IMR-90 (cell line): ENCODE data around the gene PDK4. TPM values are rescaled to one million over a fixed set of nuclear protein-coding genes. Genes with fewer than 3 reads are reported as not detected.

ENCODE experiments used
- ATAC-seq: fragments of 200-7000 bp; cut with Tn5 transposase; 2 replicates; pipeline ENCODE4 v1.9.1; 2020; ENCODE audit warnings: low read depth, mild to moderate bottlenecking, moderate library complexity
- BruUV-seq: library from RNA; stranded (reverse); fragments of 400-500 nt; replicated peaks from 2 replicates; lab custom pipeline; 2021; lab: Mats Ljungman, UMichigan
- CTCF ChIA-PET: fragments of 300-600 bp; formaldehyde crosslinking; extraction: SDS; loops from one replicate; lab custom pipeline; 2021; ENCODE audit warnings: antibody characterized with exemption; lab: Yijun Ruan, JAX
- POLR2A ChIA-PET: fragments of 300-600 bp; sonication (Branson Sonifier 250); formaldehyde crosslinking; loops from one replicate; lab custom pipeline; 2022; ENCODE audit warnings: antibody characterized with exemption; ENCODE audit not compliant: unreplicated experiment; lab: Charles Lee
- DNase-seq: peaks from one replicate; pipeline ENCODE4 v3.0.0; 2013
- H2AFZ ChIP-seq: replicated peaks from 2 replicates; pipeline ENCODE3; 2013; ENCODE audit warnings: low read length, mild to moderate bottlenecking; ENCODE audit not compliant: poor library complexity
- H2AK5ac ChIP-seq: 2 replicates; pipeline ENCODE4 v1.6.1; 2013; ENCODE audit warnings: low read depth, low read length, inconsistent platforms
- H2AK9ac ChIP-seq: replicated peaks from 2 replicates; pipeline ENCODE3; 2013; ENCODE audit warnings: mild to moderate bottlenecking, low read depth, low read length, moderate library complexity; ENCODE audit not compliant: poor library complexity
- H2BK120ac ChIP-seq: 2 replicates; pipeline ENCODE4 v1.6.1; 2013; ENCODE audit warnings: low read depth, low read length, inconsistent platforms
- H2BK15ac ChIP-seq: 3 replicates; pipeline ENCODE4 v1.6.1; 2013; ENCODE audit warnings: low read depth, low read length, inconsistent platforms
- H2BK20ac ChIP-seq: 2 replicates; pipeline ENCODE4 v1.6.1; 2013; ENCODE audit warnings: low read depth, mild to moderate bottlenecking, inconsistent platforms, low read length, moderate library complexity
- H2BK5ac ChIP-seq: 2 replicates; pipeline ENCODE4 v1.6.1; 2013; ENCODE audit warnings: mild to moderate bottlenecking, low read depth, low read length, inconsistent platforms; ENCODE audit not compliant: poor library complexity, severe bottlenecking
- H3K14ac ChIP-seq: replicated peaks from 2 replicates; pipeline ENCODE4 v1.6.1; 2013; ENCODE audit warnings: low read depth, low read length, inconsistent platforms
- H3K18ac ChIP-seq: 2 replicates; pipeline ENCODE4 v1.6.1; 2013; ENCODE audit warnings: low read depth, low read length, control low read depth
- H3K23ac ChIP-seq: 2 replicates; pipeline ENCODE4 v1.6.1; 2013; ENCODE audit warnings: low read depth, low read length, inconsistent platforms
- H3K27ac ChIP-seq: 2 replicates; pipeline ENCODE4 v1.5.1; 2013; ENCODE audit warnings: mild to moderate bottlenecking, control low read depth, low read length; ENCODE audit not compliant: insufficient read depth
- H3K27me3 ChIP-seq: 2 replicates; pipeline ENCODE4 v1.6.1; 2013; ENCODE audit warnings: low read length; ENCODE audit not compliant: control insufficient read depth, insufficient read depth
- H3K36me3 ChIP-seq: 2 replicates; pipeline ENCODE4 v1.6.1; 2013; ENCODE audit warnings: low read length, mixed read lengths; ENCODE audit not compliant: control insufficient read depth, insufficient read depth
- H3K4ac ChIP-seq: 2 replicates; pipeline ENCODE4 v1.6.1; 2013; ENCODE audit warnings: low read depth, low read length, inconsistent platforms
- H3K4me1 ChIP-seq: 2 replicates; pipeline ENCODE4 v1.6.1; 2013; ENCODE audit warnings: low read length, mixed read lengths; ENCODE audit not compliant: control insufficient read depth, insufficient read depth
- H3K4me2 ChIP-seq: 2 replicates; pipeline ENCODE4 v1.6.1; 2013; ENCODE audit warnings: low read depth, mild to moderate bottlenecking, control low read depth, low read length, moderate library complexity
- H3K4me3 ChIP-seq: 2 replicates; pipeline ENCODE4 v1.5.1; 2013; ENCODE audit warnings: low read depth, mild to moderate bottlenecking, control low read depth, low read length, moderate library complexity; ENCODE audit not compliant: insufficient read depth
- H3K56ac ChIP-seq: 2 replicates; pipeline ENCODE4 v1.6.1; 2013; ENCODE audit warnings: low read length, inconsistent platforms; ENCODE audit not compliant: insufficient read depth; ENCODE audit errors: extremely low read depth
- H3K79me1 ChIP-seq, 2 experiments: 2 replicates each; pipeline ENCODE4 v1.6.1; 2013; ENCODE audit warnings: low read length in 2 of 2, inconsistent platforms in 1 of 2, low read depth in 1 of 2
- H3K9ac ChIP-seq: 2 replicates; pipeline ENCODE4 v1.6.1; 2013; ENCODE audit warnings: low read depth, low read length, control low read depth
- H3K9me1 ChIP-seq: 2 replicates; pipeline ENCODE4 v1.6.1; 2013; ENCODE audit warnings: low read length, inconsistent platforms; ENCODE audit not compliant: insufficient read depth
- H3K9me3 ChIP-seq: 2 replicates; pipeline ENCODE4 v1.6.1; 2013; ENCODE audit warnings: low read length; ENCODE audit not compliant: control insufficient read depth, insufficient read depth
- H4K20me1 ChIP-seq: 2 replicates; pipeline ENCODE4 v1.6.1; 2013; ENCODE audit warnings: low read length, inconsistent platforms; ENCODE audit not compliant: insufficient read depth
- H4K5ac ChIP-seq: 2 replicates; pipeline ENCODE4 v1.6.1; 2013; ENCODE audit warnings: mild to moderate bottlenecking, low read depth, low read length, control low read depth
- H4K8ac ChIP-seq, 2 experiments: 2 replicates each; pipeline ENCODE4 v1.6.1; 2013; ENCODE audit warnings: low read depth in 2 of 2, low read length in 2 of 2, control low read depth in 1 of 2, inconsistent platforms in 1 of 2
- H4K91ac ChIP-seq: 2 replicates; pipeline ENCODE4 v1.6.1; 2013; ENCODE audit warnings: low read depth, low read length, inconsistent platforms; ENCODE audit not compliant: insufficient read depth
- BHLHE40 ChIP-seq: fragments of 150-350 bp; IDR thresholded peaks from 2 replicates; pipeline ENCODE4 v1.6.1; 2016; ENCODE audit warnings: mild to moderate bottlenecking, low read depth, low read length
- CEBPB ChIP-seq: IDR thresholded peaks from 2 replicates; pipeline ENCODE4 v1.6.1; 2012; ENCODE audit warnings: low read depth, low read length, improper control_type of control experiment
- CHD1 ChIP-seq: IDR thresholded peaks from 2 replicates; pipeline ENCODE4 v1.6.1; 2012; ENCODE audit warnings: low read depth, low read length, improper control_type of control experiment
- CTCF ChIP-seq: conservative IDR thresholded peaks from 2 replicates; pipeline ENCODE4 v1.5.1; 2012; ENCODE audit warnings: mild to moderate bottlenecking, low read depth, low read length, improper control_type of control experiment
- FOS ChIP-seq: fragments of 150-350 bp; IDR thresholded peaks from 2 replicates; pipeline ENCODE4 v1.6.1; 2016; ENCODE audit warnings: low read depth, low read length
- MAFK ChIP-seq: IDR thresholded peaks from 2 replicates; pipeline ENCODE4 v1.6.1; 2012; ENCODE audit warnings: low read depth, low read length, improper control_type of control experiment
- MAZ ChIP-seq: IDR thresholded peaks from 2 replicates; pipeline ENCODE4 v1.6.1; 2012; ENCODE audit warnings: low read depth, mild to moderate bottlenecking, low read length, improper control_type of control experiment, moderate library complexity, borderline replicate concordance
- MXI1 ChIP-seq: IDR thresholded peaks from 2 replicates; pipeline ENCODE4 v1.6.1; 2012; ENCODE audit warnings: low read depth, mild to moderate bottlenecking, low read length, moderate library complexity, borderline replicate concordance
- NFE2L2 ChIP-seq: fragments of 150-350 bp; IDR thresholded peaks from 2 replicates; pipeline ENCODE4 v1.6.1; 2016; ENCODE audit warnings: low read depth, mild to moderate bottlenecking, low read length
- RAD21 ChIP-seq: IDR thresholded peaks from 2 replicates; pipeline ENCODE4 v1.6.1; 2012; ENCODE audit warnings: low read length, improper control_type of control experiment
- RFX5 ChIP-seq: IDR thresholded peaks from 2 replicates; pipeline ENCODE4 v1.8.0; 2012; ENCODE audit warnings: low read depth, mild to moderate bottlenecking, low read length, moderate library complexity
- SMC3 ChIP-seq: fragments of 150-350 bp; IDR thresholded peaks from 2 replicates; pipeline ENCODE4 v1.6.1; 2016; ENCODE audit warnings: low read depth, mild to moderate bottlenecking, antibody characterized with exemption, low read length, moderate library complexity
- USF2 ChIP-seq: fragments of 150-350 bp; IDR thresholded peaks from 2 replicates; pipeline ENCODE4 v1.6.1; 2017; ENCODE audit warnings: mild to moderate bottlenecking, antibody characterized with exemption, low read length, low read depth
- WGBS, 2 experiments: methylation state at CpG; one replicate each; pipeline versions ENCODE4 v1.1.5 to v1.1.7; 2013; ENCODE audit warnings: missing lambda C conversion rate in 2 of 2; ENCODE audit not compliant: insufficient read length in 1 of 2; ENCODE audit errors: extremely low coverage in 2 of 2; 5-methylcytosine and 5-hydroxymethylcytosine counted together
- dilution Hi-C: fragments of 300-500 bp; cut with HindIII; formaldehyde crosslinking; loops from one replicate; pipeline ENCODE4 v1.14.3; 2018; ENCODE audit warnings: low sequenced_read_pairs; ENCODE audit not compliant: unreplicated experiment
- in situ Hi-C: fragments of 300-500 bp; cut with MboI; formaldehyde crosslinking; loops from 3 replicates; pipeline ENCODE4 v1.14.3; 2019; ENCODE audit warnings: low sequenced_read_pairs, inconsistent platforms, mixed read lengths
- intact Hi-C: fragments of 100-400 bp; cut with micrococcal nuclease; formaldehyde crosslinking; loops from 2 replicates; pipeline ENCODE4 v1.10.0; 2022
- polyA plus RNA-seq, 3 experiments: library from polyadenylated mRNA; depleted of rRNA; stranded (reverse); fragments of >200 nt; gene quantifications; 2 replicates each; pipeline ENCODE4 v1.2.3, GENCODE V29; 2012; ENCODE audit warnings: low replicate concordance in 1 of 3
- total RNA-seq: library from RNA; depleted of rRNA; stranded (reverse); fragments of >200 nt; gene quantifications from 2 replicates; pipeline ENCODE4 v1.2.3, GENCODE V29; 2012

The PDK4 gene
- total and polyA plus RNA-seq, 2 of the 4 experiments (the other 2 are of a cell fraction) = under 0.01 to 0.03 TPM

GRCh38 chr7:95578299-95578855 lies 17.9 kb downstream of the PDK4 start:
- Histone ChIP-seq H3K23ac (no peak overlapping the region), H3K4ac (no peak overlapping the region), H3K56ac (no peak overlapping the region; the same call in 1 of the 2 replicates), H4K20me1 (no peaks in the 10 kb centered on the region), H3K79me1 (no peaks in the 10 kb centered on the region), H4K91ac (no peak overlapping the region), H3K14ac (no peak overlapping the region), H4K5ac (no peak overlapping the region), H3K4me1 (no peaks in the 10 kb centered on the region), H3K9me1 (peaks cover 2% of the 10 kb centered on the region; the same call in 1 of the 2 replicates), H2AFZ (no peak overlapping the region), H3K9me3 (no peaks in the 10 kb centered on the region), H3K36me3 (no peaks in the 10 kb centered on the region), H3K18ac (no peak overlapping the region), H4K8ac (no peak overlapping the region), H3K4me2 (no peak overlapping the region), H3K27ac (no peak overlapping the region), H2BK120ac (no peak overlapping the region), H3K4me3 (no peak overlapping the region), H2BK15ac (no peak overlapping the region), H3K9ac (no peak overlapping the region), H2AK5ac (no peak overlapping the region), H3K27me3 (no peaks in the 10 kb centered on the region), H2AK9ac (no peak overlapping the region), H2BK20ac (no peak overlapping the region), H2BK5ac (no peak overlapping the region)
- DNase-seq = no peak
- POLR2A ChIA-PET = no interaction called here
- no TSS peak for BruUV-seq
- dilution Hi-C loops (no loop called here), intact Hi-C loops (no loop called here), in situ Hi-C loops (no loop called here)
- ATAC-seq = no peak
- no CpG with 5 or more reads among the region's 3 CpGs for WGBS, 2 experiments
- CTCF ChIA-PET = no interaction called here
- TF ChIP-seq MAFK (no peak), FOS (no peak), MXI1 (no peak), USF2 (no peak), RAD21 (no peak), BHLHE40 (no peak), SMC3 (no peak), CTCF (no peak), CEBPB (no peak), RFX5 (no peak), MAZ (no peak), CHD1 (no peak), NFE2L2 (no peak)
